PC-9 (cell line): ENCODE measurements around the gene ARAP3.

Experiments used
- CTCF ChIP-seq: fragments of 200-600 bp; sonication (generic); conservative IDR thresholded peaks from 2 replicates; pipeline ENCODE4 v1.6.1; 2017; ENCODE audit warnings: mixed run types, antibody characterized with exemption, mild to moderate bottlenecking, moderate library complexity
- EZH2 ChIP-seq: fragments of 200-600 bp; sonication (generic); IDR thresholded peaks from 2 replicates; pipeline ENCODE4 v1.8.0; 2017; ENCODE audit warnings: antibody characterized with exemption, low read depth

- TF ChIP-seq EZH2 (no peak), CTCF (no peak)
Measured at GRCh38 chr5:141663506-141663905, 18.5 kb downstream of the ARAP3 start.
